Measurements from ENCODE around the gene SRGN. TPM values are rescaled to one million over a fixed set of nuclear protein-coding genes. Genes with fewer than 3 reads are reported as not detected.
"Not testable (repeated sequence)": the region's sequence is repeated elsewhere in the genome, so short reads cannot be mapped to it uniquely, and the experiment has no call there.

Gene SRGN
- total RNA-seq, 1 experiment from 2014 or later = 0.59 TPM

DNA sequence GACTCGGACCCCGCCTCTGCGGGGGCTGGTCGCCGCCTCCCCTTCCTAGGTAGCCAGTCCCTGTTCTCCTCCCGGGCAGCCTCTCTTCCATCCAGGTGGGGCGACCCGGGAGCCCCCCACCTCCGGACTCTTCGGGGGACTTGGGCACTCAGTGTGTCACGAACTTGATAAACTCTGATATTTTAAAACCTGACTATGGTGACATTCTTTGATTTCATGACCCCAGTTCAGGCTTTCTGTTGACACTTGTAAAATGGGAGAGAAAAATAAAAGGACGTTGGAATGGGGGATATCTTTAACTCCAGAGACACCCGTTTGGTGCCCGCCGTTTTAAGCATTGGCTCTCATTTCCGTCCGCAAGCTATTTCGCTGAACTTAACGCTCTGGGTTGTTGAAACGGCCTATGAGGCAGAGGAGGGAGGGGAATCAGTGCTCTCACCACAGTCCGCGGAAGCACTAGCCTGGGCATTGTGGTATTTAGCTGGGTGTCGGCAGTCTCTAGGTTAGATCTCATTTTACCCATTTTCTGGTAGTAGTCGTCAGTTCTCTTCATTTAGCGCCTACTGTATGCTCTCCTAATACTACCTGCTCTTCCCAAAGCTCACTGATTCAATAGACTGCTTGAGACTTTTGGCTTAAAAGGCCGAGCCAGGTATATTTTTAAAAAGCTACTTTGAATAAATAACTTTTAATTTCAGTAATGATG lies 36.8 kb downstream of the SRGN start:
- Histone ChIP-seq H3K4me3 (peak overlapping the region; percentile 69), H3K27me3 (no peaks in the 10 kb centered on the region), H3K4me1 (no peaks in the 10 kb centered on the region), H3K27ac (peak overlapping the region; percentile 37), H3K36me3 (no peaks in the 10 kb centered on the region), H3K9me3 (replicated peaks) (no peaks in the 10 kb centered on the region)
- peak; percentile 28 to 55 for DNase-seq

DNA sequence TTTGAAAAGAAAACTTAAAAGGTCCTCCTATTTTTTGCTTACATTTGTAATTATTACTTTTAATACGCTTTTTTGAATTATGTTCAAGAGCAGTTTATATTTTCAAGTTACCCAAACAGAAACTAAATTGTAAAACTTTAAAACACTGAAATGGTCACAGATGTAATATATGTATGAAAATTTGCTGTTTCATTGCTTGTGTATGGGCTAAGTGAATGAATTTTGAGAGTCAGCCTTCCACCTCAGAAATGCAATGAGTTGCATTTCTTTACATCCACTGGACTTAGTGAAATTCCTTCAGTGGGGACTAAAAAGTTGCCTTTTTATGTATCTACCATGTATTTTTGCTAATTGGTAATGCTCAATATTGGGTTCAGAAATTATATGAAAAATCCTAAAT lies 37.7 kb downstream of the SRGN start:
- Histone ChIP-seq H3K27ac (no peak overlapping the region), H3K36me3 (no peaks in the 10 kb centered on the region), H3K27me3 (no peaks in the 10 kb centered on the region), H3K4me1 (no peaks in the 10 kb centered on the region), H3K9me3 (replicated peaks) (no peaks in the 10 kb centered on the region), H3K4me3 (no peak overlapping the region)
- no peak for DNase-seq

DNA sequence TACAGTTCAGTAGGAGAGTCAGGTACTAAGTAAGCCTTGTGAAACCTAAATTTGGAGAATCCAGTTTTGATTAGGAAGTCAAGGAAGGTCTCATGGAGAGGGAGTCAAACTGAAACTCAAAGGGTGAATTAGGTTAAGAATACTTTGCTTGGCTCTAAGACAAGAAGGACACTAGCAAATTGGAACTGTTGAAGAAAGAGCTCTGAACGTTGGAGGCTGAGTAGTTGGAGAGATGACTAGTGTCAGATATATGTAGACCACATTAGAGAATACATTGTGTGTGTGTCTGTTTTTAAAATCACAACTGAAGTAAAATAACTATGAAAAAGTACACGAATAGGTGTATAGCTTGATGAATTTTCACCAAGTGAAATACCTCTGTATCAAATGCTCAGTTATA lies 42.3 kb downstream of the SRGN start:
- no peaks in the 10 kb centered on the region; the same call in 1 of the 2 replicates for H3K36me3 ChIP-seq
- no peak overlapping the region for H3K27ac ChIP-seq
- H3K4me3 ChIP-seq = no peak overlapping the region
- no peaks in the 10 kb centered on the region for H3K4me1 ChIP-seq
- H3K9me3 ChIP-seq (replicated peaks) = no peaks in the 10 kb centered on the region
- DNase-seq = no peak
- H3K27me3 ChIP-seq = no peaks in the 10 kb centered on the region

DNA sequence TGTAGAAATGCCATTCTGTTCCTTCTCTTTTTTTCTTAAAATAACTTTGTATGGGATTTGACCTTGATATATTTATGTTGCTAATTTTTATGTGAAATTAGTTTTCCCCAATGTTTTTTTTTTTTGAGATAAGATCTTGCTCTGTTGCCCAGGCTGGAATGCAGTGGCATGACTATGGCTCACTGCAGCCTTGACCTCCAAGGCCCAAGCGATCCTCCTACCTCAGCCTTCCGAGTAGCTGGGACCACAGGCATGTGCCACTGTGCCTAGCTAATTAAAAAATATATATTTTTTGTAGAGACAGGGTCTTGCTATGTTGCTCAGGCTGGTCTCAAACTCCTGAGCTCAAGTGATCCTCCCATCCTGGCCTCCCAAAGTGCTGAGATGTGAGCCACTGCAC lies 52.1 kb downstream of the SRGN start:
- DNase-seq = no peak
- no peaks in the 10 kb centered on the region; the same call in 1 of the 2 replicates for H3K36me3 ChIP-seq
- no peaks in the 10 kb centered on the region for H3K4me1 ChIP-seq
- no peak overlapping the region for H3K4me3 ChIP-seq
- H3K27ac ChIP-seq = no peak overlapping the region
- no peaks in the 10 kb centered on the region for H3K27me3 ChIP-seq
- no peaks in the 10 kb centered on the region for H3K9me3 ChIP-seq (replicated peaks)

DNA sequence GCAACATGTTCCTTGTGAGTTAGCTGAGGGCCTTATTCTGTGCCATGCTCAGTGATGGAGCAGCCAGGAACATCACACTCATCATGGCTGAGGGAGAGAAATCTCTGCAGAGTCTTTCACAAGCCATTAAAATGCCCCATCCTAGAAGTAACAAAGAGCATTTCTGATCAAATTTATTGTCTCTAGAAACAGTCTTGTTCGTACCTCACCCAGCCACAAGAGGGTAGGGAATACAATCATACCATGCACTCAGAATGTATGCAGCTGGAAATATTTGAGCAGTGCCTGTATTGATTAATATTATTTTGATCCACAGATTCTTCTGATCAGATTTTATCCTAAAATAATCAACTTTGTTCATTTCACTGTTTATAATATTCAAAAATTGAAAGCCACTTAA lies 53.4 kb downstream of the SRGN start:
- DNase-seq = no peak
- H3K4me3 ChIP-seq = no peak overlapping the region
- no peaks in the 10 kb centered on the region for H3K9me3 ChIP-seq (replicated peaks)
- H3K27me3 ChIP-seq = no peaks in the 10 kb centered on the region
- no peak overlapping the region for H3K27ac ChIP-seq
- H3K36me3 ChIP-seq = no peaks in the 10 kb centered on the region
- no peaks in the 10 kb centered on the region for H3K4me1 ChIP-seq

DNA sequence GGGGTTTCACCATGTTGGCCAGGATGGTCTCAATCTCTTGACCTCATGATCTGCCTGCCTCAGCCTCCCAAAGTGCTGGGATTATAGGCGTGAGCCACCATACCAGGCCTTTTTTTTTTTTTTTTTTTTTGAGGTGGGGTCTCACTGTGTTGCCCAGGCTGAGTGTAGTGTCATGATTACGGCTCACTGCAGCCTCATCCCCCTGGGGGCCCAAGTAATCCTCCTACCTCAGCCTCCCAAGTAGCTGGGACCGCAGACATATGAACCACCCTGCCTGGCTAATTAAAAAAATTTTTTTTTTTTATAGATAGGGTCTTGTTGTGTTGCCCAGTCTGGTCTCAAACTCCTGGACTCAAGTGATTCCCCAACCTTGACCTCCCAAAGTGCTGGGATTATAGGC lies 54.2 kb downstream of the SRGN start:
- not testable (repeated sequence) for DNase-seq; H3K9me3 ChIP-seq (replicated peaks); H3K27ac ChIP-seq

DNA sequence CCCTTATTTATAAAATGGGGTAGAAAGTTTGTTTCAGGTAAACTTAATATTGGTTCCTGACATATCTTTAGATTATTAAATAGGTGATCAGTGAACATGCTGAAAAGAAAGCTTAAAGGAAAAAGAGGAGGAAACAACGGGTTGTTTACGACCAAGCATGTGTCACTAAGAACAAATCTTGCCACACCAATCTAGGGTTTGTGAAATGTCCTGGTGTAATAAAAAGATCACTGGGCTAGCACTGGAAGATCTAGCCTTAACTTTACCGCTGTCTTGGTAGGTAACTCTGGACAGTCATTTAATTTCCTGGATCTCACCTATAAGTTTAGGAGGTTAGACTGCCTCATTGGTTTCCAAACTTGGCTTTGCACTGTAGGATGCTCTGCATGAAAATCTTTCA lies 55.1 kb downstream of the SRGN start:
- DNase-seq = no peak
- H3K27ac ChIP-seq = no peak overlapping the region
- H3K27me3 ChIP-seq = no peaks in the 10 kb centered on the region
- H3K36me3 ChIP-seq = no peaks in the 10 kb centered on the region
- no peaks in the 10 kb centered on the region for H3K4me1 ChIP-seq
- no peak overlapping the region for H3K4me3 ChIP-seq
- H3K9me3 ChIP-seq (replicated peaks) = no peaks in the 10 kb centered on the region

More for the DNA sequence above, 54.2 kb downstream of the SRGN start:
- H3K4me3 ChIP-seq, H3K36me3 ChIP-seq, H3K27me3 ChIP-seq, H3K4me1 ChIP-seq: not testable (repeated sequence)

DNA sequence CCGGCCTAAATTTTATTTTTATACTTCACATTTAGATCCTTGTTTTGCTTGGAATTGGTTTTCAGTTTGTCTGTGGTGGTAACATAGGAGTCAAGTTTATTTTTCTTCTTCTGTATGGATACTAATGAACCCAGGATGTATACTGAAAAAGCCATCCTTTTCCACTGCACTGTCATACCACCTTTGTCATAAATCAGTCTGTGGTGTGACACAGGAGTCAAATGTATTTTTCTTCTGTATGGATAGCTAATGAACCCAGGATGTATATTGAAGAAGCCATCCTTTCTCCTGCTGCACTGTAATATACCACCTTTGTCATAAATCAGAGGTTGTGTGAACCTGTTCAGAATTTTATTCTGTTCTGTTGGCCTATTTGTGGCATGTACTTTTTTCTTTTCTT lies 57.4 kb downstream of the SRGN start:
- H3K9me3 ChIP-seq (replicated peaks) = no peaks in the 10 kb centered on the region
- H3K36me3 ChIP-seq = no peaks in the 10 kb centered on the region
- no peak for DNase-seq
- H3K4me1 ChIP-seq = no peaks in the 10 kb centered on the region
- H3K4me3 ChIP-seq = no peak overlapping the region
- H3K27ac ChIP-seq = no peak overlapping the region
- no peaks in the 10 kb centered on the region for H3K27me3 ChIP-seq

DNA sequence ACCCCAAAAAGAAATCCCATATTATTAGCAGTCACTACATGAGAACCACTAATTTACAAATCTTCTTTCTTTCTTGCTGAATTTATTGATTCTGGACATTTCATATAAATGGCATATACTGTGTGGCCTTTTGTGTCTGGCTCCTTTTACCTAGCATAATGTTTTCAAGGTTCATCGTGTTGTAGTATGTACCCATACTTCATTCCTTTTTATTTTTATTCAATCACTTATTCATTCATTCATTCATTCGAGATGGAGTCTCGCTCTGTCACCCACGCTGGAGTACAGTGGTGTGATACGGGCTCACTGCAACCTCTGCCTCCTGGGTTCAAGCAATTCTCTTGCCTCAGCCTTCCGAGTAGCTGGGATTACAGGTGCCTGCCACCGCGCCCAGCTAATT lies 58.0 kb downstream of the SRGN start:
- DNase-seq = no peak
- Histone ChIP-seq H3K4me1 (no peaks in the 10 kb centered on the region), H3K27ac (no peak overlapping the region), H3K36me3 (no peaks in the 10 kb centered on the region), H3K27me3 (no peaks in the 10 kb centered on the region), H3K9me3 (replicated peaks) (no peaks in the 10 kb centered on the region), H3K4me3 (no peak overlapping the region)

DNA sequence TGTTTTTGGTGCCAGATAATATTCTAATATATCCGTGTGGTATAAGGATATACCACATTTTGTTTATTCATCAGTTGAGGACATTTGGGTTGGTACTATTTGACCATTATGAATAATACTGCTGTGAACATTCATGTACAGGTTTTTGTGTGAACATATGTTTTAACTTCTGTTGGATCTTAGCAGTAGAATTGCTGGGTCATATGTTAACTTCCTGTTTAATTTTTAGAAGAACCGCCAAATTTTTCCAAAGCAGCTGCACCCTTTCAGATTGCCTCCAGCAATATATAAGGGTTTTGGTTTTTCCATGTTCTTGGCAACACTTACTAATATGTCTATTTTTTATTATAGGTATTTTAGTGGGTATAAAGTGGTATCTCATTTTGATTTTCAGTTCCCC lies 58.9 kb downstream of the SRGN start:
- H3K27ac ChIP-seq = no peak overlapping the region
- H3K4me3 ChIP-seq = no peak overlapping the region
- no peaks in the 10 kb centered on the region for H3K4me1 ChIP-seq
- no peak for DNase-seq
- no peaks in the 10 kb centered on the region for H3K36me3 ChIP-seq
- H3K9me3 ChIP-seq (replicated peaks) = no peaks in the 10 kb centered on the region
- no peaks in the 10 kb centered on the region for H3K27me3 ChIP-seq

DNA sequence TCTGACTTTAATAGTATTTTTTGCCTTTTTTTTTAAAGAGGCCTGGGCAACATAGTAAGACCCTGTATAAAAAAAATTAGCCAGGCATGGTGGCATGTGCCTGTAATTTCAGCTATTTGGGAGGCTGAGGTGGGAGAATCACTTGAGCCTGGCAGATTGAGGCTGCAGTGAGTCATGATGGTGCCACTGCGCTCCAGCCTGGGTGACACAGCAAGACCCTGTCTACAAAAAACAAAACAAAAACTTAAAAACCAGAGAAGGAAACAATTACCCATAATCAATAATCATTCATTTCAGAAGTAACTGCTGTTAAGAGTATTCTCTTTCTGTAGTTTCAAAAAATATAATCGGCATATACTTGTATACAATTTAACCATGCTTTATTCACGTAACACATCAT lies 64.1 kb downstream of the SRGN start:
- H3K9me3 ChIP-seq (replicated peaks) = no peaks in the 10 kb centered on the region
- no peak overlapping the region for H3K27ac ChIP-seq
- no peak for DNase-seq
- no peaks in the 10 kb centered on the region for H3K27me3 ChIP-seq
- no peaks in the 10 kb centered on the region for H3K4me1 ChIP-seq
- no peaks in the 10 kb centered on the region for H3K36me3 ChIP-seq
- no peak overlapping the region for H3K4me3 ChIP-seq

DNA sequence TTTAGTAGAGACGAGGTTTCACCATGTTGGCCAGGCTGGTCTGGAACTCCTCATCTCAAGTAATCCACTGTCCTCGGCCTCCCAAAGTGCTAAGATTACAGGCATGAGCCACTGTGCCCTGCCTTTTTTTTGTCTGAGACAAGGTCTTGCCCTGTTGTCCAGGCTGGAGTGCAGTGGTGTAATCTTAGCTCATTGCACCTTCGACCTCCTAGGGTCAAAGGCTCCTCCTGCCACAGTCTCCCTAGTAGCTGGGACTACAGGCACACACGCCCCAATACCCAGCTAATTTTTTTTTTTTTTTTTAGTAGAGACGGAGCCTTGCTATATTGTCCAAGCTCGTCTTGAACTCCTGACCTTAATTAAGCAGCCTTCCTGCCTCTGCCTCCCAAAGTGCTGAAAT lies 65.3 kb downstream of the SRGN start:
- Histone ChIP-seq H3K27ac (no peak overlapping the region), H3K4me3 (no peak overlapping the region), H3K4me1 (no peaks in the 10 kb centered on the region), H3K36me3 (no peaks in the 10 kb centered on the region), H3K9me3 (replicated peaks) (no peaks in the 10 kb centered on the region), H3K27me3 (no peaks in the 10 kb centered on the region)
- DNase-seq = no peak

Other genes with a start within 250 kb of the SRGN start
- gene DDX50, start 186.8 kb upstream of the SRGN start, total RNA-seq (2014; rRNA removed; shearing (Covaris generic)) = 47.4 and 48.2 TPM in 2 replicates
- 91.2 and 96.9 TPM in 2 replicates for gene DDX21, start 131.9 kb upstream of the SRGN start, total RNA-seq (2014; rRNA removed; shearing (Covaris generic))
- 18.0 and 21.9 TPM in 2 replicates for gene KIFBP, start 99.3 kb upstream of the SRGN start, total RNA-seq (2014; rRNA removed; shearing (Covaris generic))
- gene VPS26A, start 36.1 kb downstream of the SRGN start, total RNA-seq (2014; rRNA removed; shearing (Covaris generic)) = 19.6 and 25.3 TPM in 2 replicates
- 38.8 and 43.4 TPM in 2 replicates for gene SUPV3L1, start 92.1 kb downstream of the SRGN start, total RNA-seq (2014; rRNA removed; shearing (Covaris generic))
- gene HKDC1, start 132.2 kb downstream of the SRGN start, total RNA-seq (2014; rRNA removed; shearing (Covaris generic)) = 0.06 and 0.08 TPM in 2 replicates
- 35.2 and 36.6 TPM in 2 replicates for gene HK1, start 190.4 kb downstream of the SRGN start, total RNA-seq (2014; rRNA removed; shearing (Covaris generic))